ENCODE measurements around the gene CLEC19A. TPM values are rescaled to one million over a fixed set of nuclear protein-coding genes. Genes with fewer than 3 reads are reported as not detected.

CLEC19A gene
- total RNA-seq, 4 donors from 2014 or later = not detected

Other genes with a start within 250 kb of the CLEC19A start
- 10 to 100 TPM in 3 of 4 donors, 1 to 10 TPM in 1; 9.5 to 26.0 (median 13.2) TPM for gene COQ7, start 218.1 kb upstream of the CLEC19A start, total RNA-seq
- 10 to 100 TPM; 45.0 to 72.0 (median 56.7) TPM for gene ITPRIPL2, start 171.8 kb upstream of the CLEC19A start, total RNA-seq
- 1 to 10 TPM; 1.3 to 9.2 (median 6.1) TPM for gene SYT17, start 117.5 kb upstream of the CLEC19A start, total RNA-seq
- gene TMC5, start 132.2 kb downstream of the CLEC19A start, total RNA-seq = under 1 TPM in 3 of 4 donors, not detected in 1; 0.16 to 0.22 (median 0.17) TPM
- 10 to 100 TPM; 63.3 to 86.3 (median 74.5) TPM for gene GDE1, start 236.4 kb downstream of the CLEC19A start, total RNA-seq
- gene CCP110, start 238.2 kb downstream of the CLEC19A start, total RNA-seq = 10 to 100 TPM; 10.7 to 18.8 (median 14.5) TPM